Esophagus squamous epithelium (tissue), 4 donors: ENCODE measurements around the gene RBM39.

Experiments used
- POLR2A ChIP-seq, 4 donors: fragments of 450-650 bp; IDR thresholded peaks; one replicate each; pipeline ENCODE4 v1.6.1; 2017; ENCODE audit warnings: antibody characterized with exemption in 4 of 4, mild to moderate bottlenecking in 4 of 4, moderate library complexity in 3 of 4
- TF ChIP-seq, protein P1 (sequence below), 6 experiments: fragments of 450-650 bp in 4 of 6; fragments of 200-600 bp in 2 of 6; sonication (generic) in 2 of 6; IDR thresholded peaks; one replicate each; pipeline ENCODE4 v1.5.1; 2016 to 2019; ENCODE audit warnings: antibody characterized with exemption in 6 of 6, mild to moderate bottlenecking in 4 of 6, moderate library complexity in 4 of 6

- TF ChIP-seq, protein P1, sequence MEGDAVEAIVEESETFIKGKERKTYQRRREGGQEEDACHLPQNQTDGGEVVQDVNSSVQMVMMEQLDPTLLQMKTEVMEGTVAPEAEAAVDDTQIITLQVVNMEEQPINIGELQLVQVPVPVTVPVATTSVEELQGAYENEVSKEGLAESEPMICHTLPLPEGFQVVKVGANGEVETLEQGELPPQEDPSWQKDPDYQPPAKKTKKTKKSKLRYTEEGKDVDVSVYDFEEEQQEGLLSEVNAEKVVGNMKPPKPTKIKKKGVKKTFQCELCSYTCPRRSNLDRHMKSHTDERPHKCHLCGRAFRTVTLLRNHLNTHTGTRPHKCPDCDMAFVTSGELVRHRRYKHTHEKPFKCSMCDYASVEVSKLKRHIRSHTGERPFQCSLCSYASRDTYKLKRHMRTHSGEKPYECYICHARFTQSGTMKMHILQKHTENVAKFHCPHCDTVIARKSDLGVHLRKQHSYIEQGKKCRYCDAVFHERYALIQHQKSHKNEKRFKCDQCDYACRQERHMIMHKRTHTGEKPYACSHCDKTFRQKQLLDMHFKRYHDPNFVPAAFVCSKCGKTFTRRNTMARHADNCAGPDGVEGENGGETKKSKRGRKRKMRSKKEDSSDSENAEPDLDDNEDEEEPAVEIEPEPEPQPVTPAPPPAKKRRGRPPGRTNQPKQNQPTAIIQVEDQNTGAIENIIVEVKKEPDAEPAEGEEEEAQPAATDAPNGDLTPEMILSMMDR (IDR thresholded peaks at IDR 0.05) = no peak
- no peak for TF ChIP-seq POLR2A (IDR thresholded peaks at IDR 0.05)
These were observed 14.3 kb upstream of the RBM39 start for GRCh38 chr20:35756404-35756803.
